Fibroblast of skin of right quadriceps (primary cell): ENCODE data around the gene OR2Y1.
A peak's percentile ranks its signal among the peaks of the same experiment; 100 is the strongest.
"Not testable (repeated sequence)": the region's sequence is repeated elsewhere in the genome, so short reads cannot be mapped to it uniquely, and the experiment has no call there.

Experiments
- DNase-seq: peaks from one replicate; pipeline ENCODE4 v3.0.0-alpha.2; 2013

Gene OR2Y1, protein sequence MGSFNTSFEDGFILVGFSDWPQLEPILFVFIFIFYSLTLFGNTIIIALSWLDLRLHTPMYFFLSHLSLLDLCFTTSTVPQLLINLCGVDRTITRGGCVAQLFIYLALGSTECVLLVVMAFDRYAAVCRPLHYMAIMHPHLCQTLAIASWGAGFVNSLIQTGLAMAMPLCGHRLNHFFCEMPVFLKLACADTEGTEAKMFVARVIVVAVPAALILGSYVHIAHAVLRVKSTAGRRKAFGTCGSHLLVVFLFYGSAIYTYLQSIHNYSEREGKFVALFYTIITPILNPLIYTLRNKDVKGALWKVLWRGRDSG

DNA sequence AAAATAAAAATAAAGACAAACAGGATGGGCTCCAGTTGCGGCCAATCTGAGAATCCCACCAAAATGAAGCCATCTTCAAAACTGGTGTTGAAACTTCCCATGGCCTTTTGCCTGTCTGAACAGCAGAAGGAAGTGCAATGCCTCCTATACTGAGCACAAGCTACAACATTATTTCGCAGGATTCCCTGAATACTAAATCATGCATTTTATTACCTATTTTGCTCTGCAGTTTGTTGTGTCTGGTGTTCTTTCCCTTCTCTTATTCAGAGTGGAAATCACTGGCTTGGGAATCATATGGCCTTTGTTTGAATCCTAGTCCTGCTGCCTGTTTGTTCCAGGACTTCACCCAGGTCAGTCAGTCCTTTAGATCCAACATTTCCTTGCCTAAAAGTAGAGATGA lies at the start of gene OR2Y1:
Gene OR2Y1, minus strand, starts transcription at position 101 of the 400 bp plus-strand sequence. Its CDS starts 0 bp downstream, at position 101.
- DNase-seq: no peak

DNA sequence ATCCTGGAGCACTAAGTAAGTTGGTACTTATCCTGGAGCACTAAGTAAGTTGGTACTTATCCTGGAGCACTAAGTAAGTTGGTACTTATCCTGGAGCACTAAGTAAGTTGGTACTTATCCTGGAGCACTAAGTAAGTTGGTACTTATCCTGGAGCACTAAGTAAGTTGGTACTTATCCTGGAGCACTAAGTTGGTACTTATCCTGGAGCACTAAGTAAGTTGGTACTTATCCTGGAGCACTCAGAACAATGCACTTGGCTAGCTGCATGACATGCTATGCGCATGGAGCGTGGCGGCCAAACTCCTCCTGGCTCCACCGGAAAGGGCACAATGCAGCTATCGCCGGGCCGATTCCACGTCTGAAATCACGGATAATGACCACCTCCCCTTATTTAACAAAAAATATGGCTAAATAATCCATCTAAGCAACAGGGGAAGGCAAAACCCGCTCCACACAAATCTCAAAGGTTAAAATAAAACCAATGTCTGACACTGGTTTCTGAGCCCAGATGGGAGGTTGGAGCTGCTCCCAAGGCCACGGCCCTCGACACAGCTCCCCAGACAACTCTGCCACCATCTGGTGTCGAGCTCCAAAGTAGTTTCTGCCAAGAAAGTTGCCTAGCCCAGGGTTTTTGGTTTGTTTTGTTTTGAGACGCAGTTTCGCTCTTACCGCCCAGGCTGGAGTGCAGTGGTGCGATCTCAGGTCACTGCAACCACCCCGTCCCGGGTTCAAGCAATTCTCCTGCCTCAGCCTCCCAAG lies 49.0 kb upstream of the OR2Y1 start:
- DNase-seq: not testable (repeated sequence)

DNA sequence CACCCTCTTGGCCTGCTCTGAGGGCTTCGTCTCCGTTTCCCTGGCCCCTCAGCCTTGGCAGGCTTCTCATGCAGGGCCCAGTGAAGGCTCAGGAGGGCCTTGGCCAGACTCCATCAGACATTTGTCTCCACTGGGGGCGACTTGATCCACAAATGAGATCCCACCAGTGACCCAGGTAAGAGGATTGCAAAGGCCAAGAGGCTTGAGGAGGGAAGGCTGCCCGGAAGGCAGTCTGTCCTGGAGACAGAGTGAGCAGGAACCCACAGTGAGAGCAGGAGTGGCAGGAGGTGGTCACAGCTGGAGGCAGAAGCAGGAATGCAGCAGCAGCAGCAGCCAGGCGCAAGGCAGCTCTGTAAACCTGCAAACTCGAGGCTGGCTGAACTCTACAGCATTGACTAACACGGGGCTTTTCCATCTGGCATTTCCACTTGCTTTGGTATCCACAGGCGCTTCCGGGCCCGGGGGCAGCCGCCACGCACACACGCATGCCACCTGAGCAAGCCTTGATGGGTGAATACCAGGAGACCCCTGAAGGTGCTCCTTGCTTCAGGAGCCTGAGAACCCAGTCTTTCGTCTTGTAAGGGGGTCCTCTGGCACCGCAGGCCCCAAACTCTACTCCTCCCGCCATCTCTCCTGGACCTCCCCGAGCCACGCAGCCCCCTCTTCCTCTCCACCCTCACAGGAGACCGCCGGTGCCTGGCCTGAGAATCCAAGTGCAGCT lies 48.0 kb upstream of the OR2Y1 start:
- no peak for DNase-seq

DNA sequence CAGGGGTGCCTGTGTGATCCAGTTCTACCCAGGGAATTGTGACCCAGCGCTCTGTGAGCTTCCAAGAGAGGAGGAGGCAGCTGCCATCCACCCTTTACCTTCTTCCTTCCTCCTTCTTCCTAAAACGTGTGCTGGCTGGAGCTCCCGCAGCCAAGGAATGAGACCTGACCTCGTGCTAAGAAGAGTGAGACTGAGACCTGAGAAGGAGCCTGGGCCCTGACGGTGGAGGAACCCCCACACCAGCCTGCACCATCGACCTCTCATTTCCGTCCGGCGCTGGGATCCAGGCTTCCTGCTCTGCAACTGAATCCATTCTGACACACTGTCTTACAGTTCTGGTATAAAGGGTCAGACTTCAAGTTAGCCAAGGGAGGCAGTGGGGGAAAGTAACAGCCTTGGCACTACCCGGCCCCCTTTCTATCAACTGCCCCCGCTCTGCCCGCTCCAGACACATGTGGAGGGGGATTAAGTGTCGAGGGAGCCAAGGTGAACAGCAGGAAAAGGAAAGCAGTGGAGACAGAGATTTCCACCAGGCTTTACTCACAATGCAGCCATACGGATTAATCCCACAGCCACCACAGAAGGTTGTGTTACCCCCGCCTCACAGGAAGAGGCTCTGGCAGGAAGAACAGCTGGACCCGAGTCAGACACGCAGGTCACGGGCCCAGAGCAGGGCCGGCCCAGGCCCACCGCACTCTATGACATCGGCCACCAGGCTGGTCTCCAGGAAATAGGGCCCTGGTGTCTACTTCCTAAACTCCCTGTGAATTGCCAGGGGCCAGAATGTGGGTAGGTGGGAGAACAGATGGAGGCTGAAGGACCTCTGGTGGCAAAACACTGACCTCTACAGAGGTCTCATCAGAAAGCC lies 46.9 kb upstream of the OR2Y1 start:
- DNase-seq: no peak

DNA sequence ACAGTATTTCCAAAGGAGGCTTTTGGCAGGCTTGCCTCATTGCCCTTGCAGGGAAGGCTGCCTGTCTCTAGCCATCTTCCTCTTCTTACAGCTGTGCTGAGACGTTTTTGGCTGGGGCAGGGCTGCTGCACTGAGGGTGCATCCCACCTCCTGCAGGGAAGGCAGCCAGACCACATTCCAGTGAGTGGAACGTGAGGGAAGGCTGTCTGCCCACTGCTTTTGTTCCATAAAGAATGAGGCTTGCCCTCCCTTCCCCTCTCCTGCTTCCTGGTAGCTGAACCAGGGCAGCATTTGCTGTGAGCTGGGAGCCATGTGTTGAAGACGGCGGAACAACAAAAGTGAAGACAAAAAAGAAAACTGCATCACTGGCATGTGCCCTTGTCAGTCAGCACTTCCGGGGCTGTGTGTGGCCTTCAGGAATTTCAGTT lies 46.0 kb upstream of the OR2Y1 start:
- peak; percentile 83 for DNase-seq

DNA sequence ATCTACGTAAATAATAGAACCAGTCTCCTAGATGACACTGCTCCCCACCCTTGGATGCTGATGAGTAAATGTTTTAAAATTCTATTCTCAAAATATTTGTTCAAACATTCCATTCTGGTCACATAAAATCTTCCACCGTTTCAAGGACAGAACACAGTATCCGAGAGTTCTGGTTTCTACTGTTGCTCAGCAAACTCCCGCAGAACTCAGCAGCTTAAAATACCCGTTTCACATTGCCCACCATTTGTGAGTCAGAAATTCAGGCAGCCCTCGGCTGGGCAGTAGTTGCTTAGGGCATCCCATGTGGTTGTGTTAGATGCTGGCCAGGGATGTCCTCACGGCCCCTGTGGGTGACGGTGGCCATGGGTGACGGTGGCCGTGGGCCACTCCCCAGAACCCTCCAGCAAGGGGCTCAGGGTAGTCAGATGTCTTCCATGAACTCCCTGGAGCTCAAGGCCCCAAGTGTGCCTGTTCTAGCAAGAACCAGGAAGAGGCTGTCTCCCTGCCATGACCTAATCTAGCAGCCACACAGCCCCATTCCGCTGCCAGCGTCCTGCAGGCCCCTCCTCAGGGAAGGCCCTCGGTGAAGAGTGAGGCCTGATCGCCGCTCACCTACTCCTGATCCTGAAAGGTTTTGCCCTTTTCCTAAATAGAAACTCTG lies 45.4 kb upstream of the OR2Y1 start:
- peak; percentile 79 for DNase-seq

DNA sequence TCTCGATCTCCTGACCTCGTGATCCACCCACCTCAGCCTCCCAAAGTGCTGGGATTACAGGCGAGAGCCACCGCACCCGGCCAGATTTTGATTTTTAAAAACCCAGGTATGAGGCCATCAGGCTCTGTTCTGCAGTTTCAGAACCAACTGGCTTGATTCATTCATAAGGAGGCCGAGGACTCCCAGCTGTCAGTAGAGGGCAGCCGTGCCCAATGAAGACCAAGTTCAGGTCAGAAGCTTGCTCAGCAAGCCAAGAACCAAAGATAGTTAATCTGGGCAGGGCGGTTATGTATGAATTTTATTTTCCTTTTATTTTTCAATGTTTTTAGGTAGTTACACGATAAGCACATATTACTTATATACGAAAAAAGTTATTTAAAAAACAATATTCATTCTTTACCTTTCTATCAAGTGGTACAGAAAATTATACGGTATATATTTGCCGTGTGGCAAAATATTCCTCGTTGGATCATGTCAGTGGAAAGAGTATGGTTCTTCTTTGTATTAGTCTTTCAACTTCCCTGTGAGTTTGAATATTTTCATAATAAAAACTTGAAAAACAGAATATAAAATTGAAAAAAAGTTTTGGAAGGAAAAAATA lies 44.7 kb upstream of the OR2Y1 start:
- DNase-seq: peak; percentile 78

DNA sequence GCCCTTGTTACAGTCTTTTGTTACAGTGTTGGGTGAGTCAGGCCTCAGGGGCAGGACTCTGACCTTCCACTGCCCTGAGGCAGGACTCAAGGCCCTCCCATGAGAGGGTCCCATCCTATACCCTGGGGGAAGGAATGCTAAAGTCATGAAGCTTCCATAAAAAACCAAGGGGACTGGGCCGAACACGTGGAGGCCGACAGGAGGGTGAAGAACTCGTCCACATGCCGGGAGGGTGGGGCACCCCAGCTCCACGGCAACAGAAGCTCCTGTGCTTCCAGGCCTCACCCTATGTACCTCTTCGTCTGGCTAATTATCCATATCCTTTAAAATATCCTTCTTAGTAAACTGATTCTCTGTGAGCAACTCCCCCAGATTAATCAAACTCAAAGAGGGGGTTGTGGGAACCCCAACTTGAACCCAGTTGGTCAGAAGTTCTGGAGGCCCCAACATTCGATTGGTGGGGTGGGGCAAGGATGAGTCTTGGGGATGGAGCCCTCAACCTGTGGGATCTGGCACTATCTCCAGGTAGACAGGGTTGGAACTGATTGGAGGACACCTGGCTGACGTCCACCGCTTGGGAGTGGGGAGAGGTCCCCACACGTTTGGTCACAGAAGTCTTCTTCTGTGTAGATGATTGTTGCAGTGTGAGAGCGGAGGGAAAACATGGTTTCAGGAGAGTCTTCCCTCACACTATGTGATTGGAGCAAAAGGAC lies 43.6 kb upstream of the OR2Y1 start:
- no peak for DNase-seq

DNA sequence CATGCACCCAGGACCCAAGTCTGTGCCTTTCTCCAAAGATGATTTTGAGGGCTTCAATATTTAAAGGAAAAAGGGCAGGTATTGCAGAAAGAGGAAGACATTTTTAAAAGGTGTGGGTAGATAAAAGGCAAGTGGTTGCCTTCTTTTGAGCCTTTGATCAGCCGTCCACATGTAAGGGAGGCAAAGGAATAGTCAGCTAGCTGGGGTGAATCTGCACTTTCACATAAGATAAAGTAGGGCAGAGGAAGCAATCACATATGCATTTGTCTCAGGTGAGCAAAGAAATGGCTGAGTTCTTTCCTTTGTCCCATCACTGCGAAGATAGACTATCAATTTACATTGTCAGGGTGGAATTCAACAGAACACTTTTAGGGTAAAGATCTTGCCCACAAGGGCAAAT lies 42.9 kb upstream of the OR2Y1 start:
- no peak for DNase-seq

DNA sequence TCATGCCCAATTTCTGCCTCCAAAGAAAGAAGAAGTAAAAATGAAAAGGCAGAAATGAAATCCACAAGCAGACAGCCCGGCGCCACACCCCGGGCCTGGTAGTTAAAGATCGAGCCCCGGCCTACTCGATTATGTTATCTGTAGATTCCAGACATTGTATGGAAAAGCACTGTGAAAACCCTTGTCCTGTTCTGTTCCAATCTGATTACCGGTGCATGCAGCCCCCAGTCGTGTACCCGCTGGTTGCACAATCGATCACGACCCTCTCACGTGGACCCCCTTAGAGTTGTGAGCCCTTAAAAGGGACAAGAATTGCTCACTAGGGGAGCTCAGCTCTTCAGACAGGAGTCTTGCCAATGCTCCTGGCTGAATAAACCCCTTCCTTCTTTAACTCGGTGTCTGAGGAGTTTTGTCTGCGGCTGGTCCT lies 42.1 kb upstream of the OR2Y1 start:
- DNase-seq: not testable (repeated sequence)

DNA sequence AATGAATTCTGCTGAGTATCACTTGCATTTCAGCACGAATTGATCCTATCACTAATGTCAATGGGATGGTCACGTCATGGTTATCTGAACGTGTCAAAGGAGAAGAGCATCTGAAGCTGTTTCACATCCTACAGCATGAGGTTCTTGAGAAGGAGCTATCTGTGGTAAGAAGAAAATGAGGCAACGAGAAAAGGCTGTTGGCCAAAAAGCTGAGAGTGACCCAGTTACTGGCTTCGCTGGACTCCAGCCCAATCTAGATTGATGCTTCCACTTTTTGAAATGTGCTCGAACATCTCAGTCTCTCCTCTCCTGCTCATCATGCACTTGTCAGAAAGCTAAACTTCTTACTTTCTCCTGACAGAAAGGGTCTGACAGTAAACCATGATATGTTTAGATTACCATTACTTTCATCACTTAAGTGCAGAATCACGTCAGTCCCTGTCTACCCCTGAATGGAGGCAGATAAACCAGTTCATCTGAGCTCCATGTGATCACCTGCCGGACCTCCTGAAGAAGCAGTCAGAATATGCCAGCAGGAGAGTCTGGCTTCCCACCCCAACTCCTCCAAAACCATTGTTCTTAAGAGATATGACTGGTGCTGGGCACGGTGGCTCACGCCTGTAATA lies 40.2 kb upstream of the OR2Y1 start:
- DNase-seq: no peak

DNA sequence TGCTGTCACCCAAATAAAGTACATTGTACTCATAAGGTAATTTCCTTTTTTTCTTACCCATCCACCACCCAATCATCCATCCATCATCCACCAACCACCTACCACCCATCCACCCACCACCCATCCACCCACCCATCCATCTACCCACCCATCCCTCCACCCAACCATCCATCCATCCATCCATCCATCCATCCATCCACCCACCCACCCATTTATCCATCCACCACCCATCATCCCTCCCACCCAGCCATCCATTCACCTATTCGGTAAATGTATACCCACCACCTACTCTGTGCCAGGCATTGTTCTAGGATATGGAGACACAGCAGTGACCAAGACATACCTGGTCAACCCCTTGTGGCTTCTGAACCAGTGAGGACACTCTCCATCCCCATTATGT lies 37.6 kb upstream of the OR2Y1 start:
- no peak for DNase-seq

DNA sequence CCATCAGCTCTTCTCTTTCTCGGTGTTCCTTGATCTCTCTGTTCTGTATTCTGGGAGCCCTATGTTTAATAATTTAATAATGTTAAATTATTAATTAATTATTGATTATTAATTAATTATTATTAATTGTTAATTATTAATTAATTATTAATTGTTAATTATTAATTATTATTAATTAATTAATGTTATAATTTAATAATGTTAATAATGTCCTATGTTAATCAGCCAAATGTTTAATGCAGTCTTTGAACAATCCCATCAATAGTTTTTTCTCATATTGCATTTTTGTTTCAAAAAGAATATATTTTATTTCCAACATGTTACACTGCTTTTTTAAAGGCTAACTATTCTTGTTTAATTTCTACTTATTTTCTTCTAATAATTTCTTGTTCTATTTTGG lies 36.5 kb upstream of the OR2Y1 start:
- no peak for DNase-seq

DNA sequence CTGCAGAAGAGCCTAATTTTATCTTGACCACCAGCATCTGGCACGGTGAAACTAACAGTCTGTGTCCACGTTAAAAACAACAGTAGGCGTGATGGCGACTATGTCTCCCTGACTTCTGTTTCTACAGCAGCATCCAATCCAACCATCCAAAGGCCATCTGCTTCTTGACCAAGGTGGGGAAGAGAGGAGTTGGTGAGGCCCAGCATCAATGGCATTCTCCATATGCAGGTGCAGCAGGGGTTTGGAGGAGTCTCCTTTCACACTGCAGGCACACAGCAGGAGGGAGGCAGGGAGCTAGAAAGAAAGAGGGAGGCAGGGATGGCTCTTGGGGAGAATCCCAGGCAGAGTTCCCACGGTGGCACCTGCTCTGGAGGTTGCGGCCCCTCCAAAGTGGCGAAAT lies 35.8 kb upstream of the OR2Y1 start:
- DNase-seq: no peak

DNA sequence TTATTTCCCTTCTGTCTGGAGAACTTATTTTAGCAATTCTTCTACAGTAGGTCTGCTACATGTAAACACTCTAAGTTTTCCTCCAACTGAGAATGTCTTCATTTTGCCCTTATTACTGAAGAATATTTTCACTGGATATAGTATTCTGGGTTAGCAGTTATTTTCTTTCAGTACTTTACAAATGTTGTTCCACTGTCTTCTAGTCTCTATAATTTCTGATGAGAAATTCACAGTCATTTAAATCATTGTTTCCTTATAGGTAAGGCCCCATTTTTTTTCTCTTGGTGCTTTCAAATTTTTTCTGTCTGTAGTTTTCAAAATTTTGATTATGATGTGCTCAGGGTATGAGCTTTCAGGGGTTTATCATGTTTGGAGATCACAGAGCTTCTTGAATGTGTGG lies 32.0 kb upstream of the OR2Y1 start:
- DNase-seq: no peak

DNA sequence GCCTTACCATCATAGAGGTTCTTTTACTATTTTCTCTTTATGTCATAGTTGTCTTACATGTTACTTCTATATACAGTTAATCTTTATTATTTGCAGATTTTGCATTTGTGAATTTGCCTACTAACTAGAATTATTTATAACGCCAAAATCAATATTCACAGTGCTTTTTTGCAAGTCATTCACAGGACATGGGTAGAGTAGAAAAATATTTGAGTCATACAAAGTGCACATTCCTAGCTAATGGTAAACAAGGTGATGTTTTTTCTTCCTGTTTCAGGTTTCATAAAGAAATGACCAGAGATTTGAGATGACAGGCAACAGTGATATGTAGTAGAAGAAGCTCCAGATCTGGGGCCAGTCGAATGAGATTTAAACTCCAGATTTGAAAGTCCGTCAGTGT lies 30.0 kb upstream of the OR2Y1 start:
- no peak for DNase-seq

DNA sequence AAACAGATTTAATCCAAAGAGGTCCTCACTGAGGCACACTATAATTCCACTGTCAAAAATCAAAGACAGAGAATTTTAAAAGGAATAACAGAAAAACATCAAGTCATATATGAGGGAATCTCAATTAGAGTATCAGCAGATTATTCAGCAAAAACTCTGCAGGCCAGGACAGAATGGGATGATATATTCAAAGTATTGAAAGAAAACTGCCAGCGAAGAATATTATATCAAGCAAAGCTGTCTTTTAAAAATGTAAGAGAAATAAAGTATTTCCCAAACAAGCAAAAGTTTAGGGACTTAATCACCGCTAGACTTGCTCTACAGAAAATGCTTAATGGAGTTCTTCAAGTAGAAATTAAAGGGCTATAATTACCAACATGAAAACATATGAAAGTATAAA lies 15.7 kb upstream of the OR2Y1 start:
- no peak for DNase-seq

DNA sequence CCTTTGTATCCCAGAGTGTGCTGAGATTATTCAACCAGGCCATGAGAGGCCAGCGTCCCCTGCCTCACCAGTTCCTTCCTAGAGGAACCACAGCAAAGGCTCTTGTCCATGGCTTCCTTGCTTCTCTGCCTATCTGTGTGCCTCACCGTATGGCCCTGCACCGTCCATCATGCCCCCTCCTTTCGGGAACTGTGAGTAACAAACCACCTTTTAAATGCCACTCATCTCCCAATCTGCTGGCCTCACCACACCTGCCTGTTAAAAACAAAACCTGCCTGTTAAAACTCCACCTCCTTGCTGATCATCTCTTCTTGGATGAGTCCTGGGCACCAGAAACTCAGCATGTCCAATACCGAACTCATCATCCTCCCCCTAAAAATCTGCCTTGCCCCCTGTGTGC lies 4.4 kb upstream of the OR2Y1 start:
- DNase-seq: no peak

DNA sequence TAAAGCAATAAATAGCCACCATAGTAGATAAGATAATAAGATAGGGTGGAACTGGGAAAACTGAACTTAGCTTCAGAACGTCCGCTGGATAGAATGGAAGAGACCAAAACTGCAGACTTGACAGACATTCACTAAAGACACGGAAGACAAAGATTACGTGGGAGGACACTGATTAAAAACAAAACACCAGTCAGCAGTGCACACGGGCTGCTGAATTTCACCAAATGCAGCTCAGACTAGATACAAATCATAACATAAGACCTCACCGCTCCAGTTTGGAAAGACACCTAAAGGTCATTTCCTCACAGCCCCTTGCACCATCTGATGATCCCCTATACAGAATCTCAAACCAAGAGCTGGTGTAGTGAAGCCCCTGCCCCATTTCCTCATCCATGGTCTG lies 2.9 kb upstream of the OR2Y1 start:
- DNase-seq: no peak

DNA sequence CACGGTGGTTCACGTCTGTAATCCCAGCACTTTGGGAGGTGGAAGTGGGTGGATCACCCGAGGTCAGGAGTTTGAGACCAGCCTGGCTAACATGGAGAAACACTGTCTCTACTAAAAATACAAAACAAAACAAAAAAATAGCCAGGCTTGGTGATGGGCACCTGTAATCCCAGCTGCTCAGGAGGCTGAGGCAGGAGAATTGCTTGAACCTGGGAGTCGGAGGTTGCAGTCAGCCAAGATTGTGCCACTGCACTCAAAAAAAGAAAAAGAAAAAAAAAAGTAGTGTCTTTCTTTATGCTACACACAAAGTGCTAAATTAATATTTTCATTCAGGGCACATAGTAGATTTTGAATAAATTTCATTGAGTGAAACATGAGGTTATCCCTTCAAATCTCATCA lies 1.1 kb upstream of the OR2Y1 start:
- not testable (repeated sequence) for DNase-seq

DNA sequence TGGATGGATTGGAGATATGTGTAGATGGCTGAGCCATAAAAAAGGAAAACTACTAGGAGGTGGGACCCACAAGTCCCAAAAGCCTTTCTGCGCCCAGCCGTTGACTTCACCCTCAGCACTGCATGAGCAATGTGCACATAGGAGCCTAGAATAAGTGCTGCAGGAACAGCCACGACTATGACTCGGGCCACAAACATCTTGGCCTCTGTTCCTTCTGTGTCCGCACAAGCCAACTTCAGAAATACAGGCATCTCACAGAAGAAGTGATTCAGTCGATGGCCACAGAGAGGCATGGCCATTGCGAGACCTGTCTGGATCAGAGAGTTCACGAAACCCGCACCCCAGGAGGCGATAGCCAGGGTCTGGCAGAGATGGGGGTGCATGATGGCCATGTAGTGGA lies 587 bp downstream of the OR2Y1 start:
- DNase-seq: no peak
